Activated CD4-positive, alpha-beta T cell treated with anti-CD3 and anti-CD28 coated beads, Interleukin-2, amount 50 U/mL, for 24 hours (primary cell): ENCODE results near the gene COPZ1.

Experiments
- DNase-seq, 2 donors: peaks; one replicate each; pipeline ENCODE4 v3.0.0-alpha.2; 2020; ENCODE audit warnings: low read depth in 1 of 2, low spot score in 1 of 2

The COPZ1 gene

DNA sequence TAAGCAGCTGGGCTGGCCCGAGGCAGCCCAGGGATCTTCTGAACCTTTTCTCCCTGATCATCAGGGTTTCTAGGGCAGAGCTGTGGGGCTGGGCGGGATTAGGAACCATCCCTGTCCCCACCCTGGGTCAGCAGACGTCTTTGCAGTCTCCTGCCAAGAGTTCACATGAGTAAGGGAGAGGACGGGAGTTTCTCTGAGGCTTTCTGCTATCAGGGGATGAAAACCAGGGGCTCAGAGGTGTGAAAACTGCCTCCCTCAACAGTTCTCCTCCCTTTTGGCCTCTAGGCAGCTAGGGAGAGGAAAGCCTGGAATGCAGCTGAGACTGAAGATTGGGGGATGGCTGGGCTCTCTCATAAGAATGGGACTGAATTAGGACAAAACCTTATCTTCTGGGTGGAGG lies 51.7 kb downstream of the COPZ1 start:
- DNase-seq = no peak

DNA sequence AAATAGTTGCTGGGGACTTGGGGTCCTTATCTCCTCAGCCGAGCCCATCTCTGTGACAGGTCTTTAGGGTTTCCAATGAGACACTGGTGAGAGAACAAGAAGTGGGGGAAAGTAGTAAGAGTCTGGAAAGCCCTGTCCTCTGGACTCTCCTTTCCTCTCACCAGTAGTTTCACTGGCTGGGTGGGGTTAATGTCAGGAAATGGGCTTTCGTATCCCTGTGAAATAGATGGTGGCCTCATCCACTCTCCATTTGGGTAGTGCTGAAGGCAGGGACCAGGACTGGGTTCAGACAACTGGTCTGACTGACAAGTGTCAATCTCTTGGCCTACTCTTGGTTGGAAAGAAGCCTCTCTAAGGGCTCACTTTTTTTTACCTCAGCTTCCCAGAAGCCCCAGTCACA lies 52.1 kb downstream of the COPZ1 start:
- no peak for DNase-seq

DNA sequence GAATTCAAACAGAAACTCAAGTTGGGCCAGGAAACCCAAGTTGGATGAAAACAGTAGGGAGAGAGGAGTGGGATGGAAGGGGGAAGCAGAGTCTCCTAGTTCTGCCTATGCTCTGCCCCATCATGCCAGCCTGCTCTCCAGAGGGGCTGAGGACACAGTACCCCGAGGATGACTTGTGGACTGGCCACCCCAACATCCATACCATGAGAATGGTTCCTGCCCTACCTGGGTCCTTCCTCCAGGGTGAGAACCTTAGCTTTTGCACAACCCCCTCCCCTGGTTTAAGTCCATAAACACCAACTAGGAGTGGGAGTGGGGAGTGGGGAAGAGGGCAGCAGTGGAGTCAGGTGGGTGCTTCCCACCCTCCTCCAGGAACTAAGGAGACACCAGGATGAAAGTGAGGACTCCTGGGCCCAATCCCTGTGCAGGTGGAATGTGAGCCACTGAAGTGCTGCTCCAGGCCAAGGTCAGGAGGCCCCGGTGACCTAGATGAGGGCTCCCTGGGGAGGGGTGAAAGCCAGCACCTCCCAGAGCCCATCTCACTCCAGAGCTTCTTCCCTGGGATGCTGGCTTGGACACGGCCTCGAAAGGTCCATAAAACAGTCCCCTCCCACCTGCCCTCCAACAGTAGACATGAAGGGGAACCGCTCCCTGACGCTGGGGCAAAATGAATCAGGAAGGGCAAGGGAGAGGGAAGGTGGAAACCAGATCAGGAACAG lies 53.0 kb downstream of the COPZ1 start:
- DNase-seq = no peak

DNA sequence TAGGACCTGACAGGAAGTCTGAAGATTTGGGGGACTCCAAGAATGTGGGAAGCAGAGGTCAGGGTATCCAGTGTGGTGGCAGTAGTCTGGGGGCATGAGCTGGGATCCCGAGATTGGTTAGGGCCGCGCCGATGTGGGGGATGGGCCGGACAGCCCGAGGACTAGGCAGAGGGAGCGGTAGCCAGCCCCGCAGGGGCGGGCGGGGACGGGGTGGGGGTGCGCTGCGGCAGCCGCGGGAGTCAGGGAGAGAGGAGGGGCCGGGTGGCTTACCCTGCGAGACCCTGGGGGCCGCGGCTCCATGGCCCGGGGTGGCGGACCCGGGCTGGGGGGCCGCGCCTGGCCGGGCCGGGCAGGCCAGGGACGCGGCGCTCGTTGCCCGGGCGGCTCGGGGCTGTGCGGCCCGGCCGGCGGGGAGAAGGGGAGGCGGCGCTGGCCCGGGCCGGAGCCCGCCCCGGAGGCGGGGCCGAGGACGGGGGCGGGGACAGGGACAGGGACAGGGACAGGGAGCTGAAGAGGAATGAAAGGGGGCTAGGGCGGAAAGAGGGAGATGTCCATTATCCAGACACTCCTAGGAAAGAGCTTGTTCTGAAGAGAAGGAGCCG lies 54.0 kb downstream of the COPZ1 start:
- no peak for DNase-seq

DNA sequence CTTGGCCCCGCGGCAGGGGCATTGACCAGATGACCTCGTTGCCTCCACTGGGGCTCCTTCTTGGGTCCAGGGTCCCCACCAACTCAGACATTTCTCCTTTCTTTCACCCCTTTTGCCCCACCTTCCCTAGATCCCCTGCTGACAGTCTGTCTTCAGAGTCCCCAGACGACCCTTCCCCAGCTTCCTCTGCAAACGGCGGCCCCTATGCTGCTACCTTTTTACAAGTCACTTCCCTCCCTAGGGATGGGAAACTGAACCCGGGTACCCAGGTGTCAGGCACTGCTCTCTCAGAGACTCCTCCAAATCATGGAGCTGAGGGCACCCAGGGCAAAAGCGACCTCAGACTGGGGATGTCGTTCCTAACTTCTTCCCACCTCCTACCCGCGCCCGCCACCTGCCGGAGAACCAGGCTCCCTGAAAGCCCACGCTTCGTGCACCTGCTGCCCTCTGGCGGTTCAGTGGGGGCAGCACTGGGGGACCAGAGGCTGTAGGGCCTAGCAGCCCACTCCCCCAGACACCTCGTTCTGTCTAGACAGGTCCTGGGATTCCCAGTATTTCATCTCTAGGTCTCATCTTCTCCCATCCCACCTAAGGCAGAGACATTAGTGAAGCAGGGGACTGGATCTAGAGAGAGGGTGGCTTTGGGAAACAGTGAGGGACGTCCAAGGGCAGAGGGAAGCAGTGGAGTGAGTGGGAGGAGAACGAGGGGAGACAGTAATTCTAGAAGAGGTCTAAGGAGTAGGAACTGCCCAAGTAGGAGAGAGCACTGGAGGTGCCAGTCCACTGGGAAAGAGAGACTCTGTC lies 54.7 kb downstream of the COPZ1 start:
- DNase-seq = peak; percentile 75 to 86

DNA sequence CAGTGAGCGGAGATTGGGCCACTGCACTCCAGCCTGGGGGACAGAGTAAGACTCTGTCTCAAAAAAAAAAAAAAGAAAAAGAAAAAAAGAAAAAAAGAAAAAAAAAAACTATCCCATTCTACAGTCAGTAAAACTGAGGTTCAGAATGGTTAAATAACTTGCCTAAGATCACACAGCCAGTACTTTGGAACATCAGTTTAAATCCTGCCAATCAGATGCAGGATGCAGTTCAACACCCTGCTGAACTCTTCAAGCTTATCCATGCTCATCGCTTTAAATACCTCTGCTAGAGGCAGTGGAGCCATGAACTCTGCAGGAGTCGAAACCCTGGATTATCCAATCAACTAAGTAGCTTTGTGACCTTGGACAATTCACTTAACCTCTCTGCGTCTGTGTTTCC lies 56.2 kb downstream of the COPZ1 start:
- DNase-seq = no peak

DNA sequence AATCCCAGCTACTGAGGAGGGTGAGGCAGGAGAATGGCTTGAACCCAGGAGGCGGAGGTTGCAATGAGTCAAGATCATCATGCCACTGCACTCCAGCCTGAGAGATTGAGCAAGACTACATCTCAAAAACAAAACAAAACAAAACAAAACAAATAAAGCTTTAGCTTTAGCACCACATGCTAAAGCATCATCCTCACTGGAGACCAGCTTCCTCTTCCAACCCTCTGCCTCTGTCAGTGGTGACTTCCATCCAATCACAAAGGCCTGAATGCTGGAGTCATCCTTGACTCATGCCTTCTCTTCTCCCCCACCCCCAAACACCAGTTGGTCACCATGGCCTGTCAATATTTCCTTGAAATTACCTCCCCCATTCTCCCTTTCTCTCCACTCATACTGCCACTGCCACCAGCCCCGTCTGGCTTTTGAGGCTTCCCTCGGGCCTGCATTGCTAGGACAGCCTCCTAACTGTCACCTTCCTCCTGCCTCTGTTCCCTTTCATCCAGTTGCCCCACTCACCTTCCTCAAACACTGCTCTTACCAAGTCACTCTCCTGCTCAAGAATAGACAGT lies 58.2 kb downstream of the COPZ1 start:
- no peak for DNase-seq

DNA sequence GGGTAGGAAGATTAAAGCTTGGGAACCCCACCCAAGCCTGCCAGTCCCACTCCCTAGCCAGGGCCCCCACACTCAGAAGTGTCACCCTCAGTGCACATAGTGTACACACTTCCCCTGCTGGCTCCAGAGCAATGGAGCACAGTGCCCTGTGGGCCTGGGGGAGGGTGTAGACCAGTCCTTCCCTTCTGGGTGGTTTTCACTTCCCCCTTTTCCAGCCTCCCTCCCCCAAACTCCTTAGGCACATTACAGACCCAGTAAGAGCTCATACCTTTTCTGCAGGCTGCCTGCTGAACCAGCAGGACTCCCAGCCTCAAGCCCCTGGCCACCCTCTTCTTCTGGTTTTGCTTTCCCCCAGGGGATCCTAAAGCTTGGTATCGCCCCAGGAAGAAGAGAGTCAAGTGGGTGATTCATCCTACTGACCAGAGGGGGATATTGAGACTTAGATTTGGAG lies 59.7 kb downstream of the COPZ1 start, which contains the start of gene ZNF385A:
Gene ZNF385A (minus strand): TSS at position 143 of the 451 bp plus-strand sequence. CDS start 219 bp downstream, outside the sequence.
- no peak for DNase-seq

DNA sequence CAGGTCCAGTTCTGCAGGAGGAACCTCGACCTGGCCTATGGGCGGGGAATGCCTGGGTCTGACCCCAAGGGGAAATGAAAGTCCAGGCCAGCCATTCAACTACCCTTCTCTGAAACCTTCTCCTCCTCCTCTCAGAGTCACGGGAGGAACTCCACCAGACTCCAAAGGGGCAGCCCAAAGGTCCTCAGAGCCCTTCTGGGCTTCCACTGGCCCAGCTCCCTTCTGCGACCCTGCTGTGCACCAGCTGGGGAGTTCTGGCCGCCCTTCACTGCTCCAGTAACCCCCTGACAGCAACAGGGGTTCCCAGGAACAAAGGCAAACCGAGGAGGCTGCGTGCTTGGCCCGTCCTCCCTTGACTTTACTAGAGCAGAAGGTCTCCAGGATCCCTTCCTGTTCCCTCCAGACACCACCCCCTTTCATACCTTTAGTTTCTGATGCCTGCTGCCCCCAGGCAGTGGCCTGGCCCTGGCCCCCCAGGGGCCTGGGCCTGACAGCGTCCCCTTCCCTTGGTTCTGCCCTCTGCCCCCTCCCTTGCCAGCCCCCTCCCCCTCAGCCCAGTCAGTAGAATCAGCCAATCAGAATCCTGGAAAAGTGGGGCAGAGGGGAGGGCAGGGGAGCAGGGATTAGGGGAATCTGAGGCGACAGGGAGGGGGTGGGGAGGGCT lies 60.5 kb downstream of the COPZ1 start:
- DNase-seq = no peak

DNA sequence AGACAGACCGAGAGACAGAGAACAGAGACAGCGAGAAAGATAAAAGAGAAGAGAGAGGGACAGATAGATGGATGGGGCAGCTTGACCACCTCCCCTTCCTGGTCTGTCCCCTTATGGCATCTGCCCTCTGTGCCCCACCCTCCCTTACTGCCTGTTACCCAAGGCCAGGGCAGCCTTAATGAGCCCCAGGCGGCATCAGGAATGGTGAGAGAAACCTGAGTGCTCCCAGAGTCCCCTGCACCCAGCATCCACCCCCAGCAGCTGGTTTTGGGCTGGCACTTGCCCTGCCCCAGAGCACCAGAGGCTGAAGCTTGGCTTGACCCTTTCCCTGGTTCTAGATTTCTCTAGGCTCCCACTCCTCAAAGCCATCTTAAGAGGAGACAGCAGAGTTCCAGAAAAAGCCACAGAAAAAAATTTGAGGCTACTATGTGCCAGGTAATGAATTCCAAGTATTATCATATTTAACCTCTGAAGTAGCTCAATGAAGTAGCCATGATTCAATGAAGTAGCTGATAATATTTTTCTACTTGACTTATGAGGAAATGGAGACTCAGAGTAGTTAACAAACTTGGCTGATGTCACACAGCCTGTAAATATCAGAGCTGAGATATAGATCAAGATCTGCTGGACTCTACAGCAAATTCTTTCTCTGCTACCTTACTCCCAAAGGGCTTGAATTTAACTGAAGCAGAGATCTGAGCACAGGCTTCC lies 61.6 kb downstream of the COPZ1 start:
- no peak for DNase-seq

DNA sequence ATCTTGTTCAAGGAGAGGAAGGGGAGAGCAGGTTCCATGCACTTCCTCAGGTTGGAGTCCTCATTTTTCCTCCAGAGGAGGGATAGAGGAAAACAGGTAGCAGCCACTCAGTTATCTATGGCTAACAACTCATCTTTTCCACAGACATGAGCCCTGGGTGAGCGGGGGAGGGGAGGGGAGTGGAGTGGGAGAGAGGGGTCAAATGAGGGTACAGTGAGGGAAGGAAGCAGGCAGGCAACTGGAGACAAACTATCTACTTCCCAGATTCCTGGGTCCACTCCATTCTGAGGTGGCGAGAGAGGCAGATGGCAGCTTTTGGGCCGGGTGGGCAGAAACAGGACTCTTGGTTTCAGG lies 62.2 kb downstream of the COPZ1 start:
- no peak for DNase-seq

DNA sequence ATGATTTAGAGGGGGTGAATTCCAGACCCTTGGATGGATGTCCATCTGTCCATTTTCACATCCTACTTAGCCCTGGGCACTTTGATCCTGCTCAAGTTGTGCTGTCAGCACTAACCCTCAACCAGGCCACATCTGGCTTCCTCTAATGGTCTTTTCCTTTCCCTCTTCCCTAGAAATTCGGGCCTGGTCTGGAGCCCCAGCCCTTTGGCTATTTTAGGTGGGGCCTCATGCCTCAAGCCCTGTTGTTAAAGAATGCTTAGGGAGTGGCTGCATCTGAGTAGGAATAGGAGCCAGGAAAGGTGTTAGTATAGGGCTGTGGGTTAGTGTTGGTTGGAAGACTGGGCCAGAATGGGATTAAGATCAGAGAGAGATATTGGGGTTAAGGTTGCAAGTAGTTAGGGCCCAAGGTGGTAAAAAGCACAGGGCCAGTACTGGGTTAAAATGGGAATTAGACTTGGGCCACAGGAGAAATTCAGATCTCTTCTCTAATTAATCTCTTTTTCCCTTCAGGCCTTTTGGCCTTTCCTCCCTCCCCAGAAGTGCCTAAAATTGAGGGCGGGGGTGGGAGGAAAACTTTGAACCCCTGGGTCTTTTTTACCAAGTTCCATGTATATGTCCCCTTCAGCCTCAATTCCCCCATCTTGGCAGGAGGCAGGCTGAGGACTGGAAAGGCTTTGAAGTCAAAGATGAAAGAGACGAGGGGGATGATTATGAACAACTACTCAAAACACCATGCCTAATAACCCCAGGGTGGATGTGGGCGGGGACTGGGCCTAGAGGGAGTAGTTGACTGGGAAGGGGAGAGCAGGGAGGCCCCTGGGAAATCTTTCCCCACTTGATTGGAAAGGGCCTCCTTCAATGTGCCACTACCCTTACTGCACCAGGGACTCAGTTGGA lies 63.6 kb downstream of the COPZ1 start:
- no peak for DNase-seq

DNA sequence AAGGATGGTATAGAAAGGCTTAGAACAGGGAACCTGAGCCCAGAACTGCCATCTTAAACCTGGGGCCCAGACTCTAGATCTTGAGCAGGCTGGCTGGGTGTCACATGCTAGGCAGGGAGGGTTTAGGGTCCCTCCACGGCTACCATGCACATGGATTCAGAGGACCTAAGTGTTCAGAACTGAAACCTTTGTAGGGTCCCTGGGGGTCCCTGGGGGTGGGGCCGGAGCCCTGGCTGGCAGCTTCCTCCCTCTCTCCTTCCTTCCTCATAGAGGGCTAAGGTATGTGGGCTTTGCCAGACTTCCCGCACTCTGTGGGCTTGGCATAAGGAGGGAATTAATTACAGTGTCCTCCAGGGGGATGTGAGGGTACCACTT lies 64.2 kb downstream of the COPZ1 start:
- no peak for DNase-seq

DNA sequence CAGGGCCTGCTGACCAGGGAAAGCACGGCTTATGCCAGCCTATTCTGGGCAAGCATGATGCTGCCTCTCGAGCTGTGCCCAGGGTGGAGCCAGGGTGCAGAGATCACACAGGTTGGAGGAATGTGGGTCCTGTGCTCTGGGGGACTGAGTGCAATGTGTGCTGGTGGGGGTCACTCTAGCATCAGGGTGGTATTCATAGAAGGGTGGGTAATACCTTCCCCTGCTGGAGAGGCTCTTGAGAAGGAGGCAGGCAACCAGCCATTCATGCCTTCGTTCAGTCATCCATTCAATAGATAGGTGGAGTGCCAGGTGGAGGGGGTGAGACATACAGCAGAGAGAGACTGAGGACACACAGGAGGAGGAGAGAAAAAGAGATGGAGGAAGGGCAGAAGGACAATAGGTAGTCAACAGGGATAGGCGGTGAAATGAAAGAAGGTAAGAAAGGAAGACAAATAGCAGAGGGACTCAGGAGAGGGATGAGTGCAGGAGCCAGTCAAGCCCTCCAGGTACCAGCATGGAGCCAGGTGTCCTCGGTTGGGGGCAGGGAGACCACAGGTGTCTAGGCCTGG lies 64.8 kb downstream of the COPZ1 start:
- DNase-seq = no peak

DNA sequence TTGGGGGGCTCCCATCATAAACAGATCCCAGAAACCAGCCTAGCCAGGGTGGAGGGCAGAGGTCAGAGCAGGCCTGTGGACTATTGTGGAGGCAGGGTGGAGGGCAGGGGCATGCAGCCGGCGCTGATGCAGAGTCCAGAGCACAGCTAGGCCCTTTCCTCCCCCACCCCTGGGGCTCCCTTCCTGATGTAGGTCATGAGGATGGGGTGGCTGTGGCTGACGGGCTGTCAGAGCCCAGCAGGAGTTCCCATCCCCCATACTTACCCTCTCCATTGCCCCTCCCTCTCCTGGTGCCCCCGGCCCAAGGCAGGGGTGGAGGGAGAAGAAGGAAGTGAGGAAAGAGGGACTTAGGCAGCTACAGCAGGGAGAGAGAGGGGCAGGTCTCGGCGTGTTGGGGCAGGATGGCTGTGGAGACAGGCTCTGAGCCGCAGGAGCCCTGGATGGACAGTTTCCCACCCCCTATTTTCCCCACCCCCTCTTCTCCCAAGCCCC lies 65.3 kb downstream of the COPZ1 start:
- DNase-seq = no peak

DNA sequence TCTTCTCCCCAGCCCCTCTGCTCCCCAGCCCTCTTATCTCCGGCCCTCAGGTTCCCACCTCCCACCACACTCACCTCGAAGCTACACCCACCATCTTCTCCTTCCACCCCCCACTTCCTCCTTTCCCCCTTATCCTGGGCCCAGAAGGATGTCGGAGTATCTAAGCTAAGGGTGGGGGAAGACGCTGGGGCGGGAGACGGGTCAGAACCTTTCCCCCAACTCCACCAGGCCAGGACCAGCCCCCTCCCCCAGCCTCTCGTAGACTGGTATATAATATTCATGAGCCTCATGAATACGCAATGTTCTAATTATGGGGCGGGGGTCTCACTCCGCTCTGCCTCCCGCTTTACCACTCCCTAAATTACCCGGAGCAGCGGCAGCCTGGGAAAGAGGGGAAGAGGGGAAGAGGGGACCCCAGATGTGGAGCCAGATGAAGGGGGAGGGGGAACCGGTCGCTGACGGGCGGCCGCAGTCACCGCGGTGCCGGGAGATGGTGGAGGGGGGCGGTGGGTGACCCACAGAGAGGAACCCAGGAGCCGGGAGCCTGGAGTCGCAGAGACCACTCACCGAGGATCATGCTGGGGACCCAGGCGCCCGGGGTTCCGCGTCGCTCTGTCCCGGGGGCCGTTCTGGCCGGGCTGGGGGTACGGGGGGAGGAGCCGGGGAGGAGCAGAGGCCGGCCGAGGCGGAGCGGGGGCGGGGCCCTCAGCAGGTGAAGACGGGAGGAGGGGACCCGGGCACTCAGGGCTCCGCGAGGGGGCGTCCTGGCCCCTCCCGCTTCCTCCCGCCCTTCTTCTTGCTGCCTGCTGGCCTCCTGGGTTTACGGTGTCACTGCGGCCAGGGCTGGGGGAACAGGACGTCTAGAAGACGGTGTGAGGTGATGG lies 66.0 kb downstream of the COPZ1 start:
- peak in 1 of 2 donors; percentile 45 for DNase-seq

DNA sequence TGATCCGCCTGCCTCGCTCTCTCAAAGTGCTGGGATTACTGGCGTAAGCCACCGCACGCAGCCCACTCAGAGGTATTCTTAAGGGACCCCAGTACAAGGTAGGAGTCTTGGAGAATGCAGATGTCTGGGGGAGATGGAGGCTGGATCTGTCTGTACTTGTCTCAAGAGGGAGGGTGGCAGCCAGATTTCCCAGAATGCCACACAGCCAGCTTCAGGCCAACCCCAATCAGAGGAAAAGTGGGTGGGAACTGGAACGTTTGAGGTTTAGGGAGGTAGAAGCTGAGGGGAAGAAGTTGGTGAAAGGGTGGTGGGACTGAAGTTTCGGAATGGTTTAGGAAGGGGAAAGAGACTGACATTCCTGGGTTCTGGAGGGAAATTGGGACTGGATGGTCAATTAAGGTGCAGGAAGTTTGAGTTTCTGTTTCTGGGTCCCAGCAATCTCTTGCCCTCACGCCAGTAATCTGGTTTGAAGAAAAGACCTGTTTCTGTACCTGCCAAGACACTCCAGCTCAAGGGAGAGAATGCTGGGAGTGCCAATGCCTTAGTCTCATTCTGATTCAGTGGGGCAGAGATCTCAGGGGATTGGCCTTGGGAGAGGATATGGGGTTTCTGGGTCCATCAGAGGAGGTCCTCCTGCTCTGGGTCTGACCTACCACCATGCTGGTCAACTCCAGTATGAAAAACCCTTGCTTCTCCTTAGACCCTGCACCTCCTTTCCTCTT lies 67.7 kb downstream of the COPZ1 start:
- no peak for DNase-seq

DNA sequence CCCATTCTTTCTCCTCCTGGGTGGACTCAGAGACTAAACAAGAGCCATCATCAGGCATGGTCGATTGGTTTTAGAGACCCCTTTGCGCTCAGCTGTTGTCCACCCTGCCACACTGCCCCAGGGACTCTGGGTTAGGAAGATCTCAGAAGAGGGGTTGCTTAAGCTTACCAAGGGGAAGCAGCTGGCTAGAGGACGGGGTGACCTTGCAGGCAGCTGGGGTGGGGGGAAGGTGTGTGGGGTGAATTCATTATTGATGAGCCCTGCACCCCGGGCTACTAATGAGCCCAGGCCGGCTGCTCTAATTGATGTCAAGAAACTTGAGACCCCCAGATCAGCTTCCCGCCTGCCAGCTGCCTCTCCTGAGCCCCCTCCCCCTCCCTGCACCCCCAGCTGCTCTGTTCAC lies 68.3 kb downstream of the COPZ1 start:
- DNase-seq = no peak
